GM19025 (cell line): Measurements from ENCODE around the gene ZNF99.
"Not testable (repeated sequence)": the region's sequence is repeated elsewhere in the genome, so short reads cannot be mapped to it uniquely, and the experiment has no call there.

Experiments
- ATAC-seq: cut with Tn5 transposase; IDR thresholded peaks from one replicate; pipeline ENCODE4 v1.9.1; 2021; ENCODE audit warnings: mild to moderate bottlenecking, low read depth, moderate library complexity; ENCODE audit not compliant: unreplicated experiment

The ZNF99 gene

GRCh38 chr19:22783651-22784410, at the start of gene ZNF99:
ZNF99 (minus strand) TSS chr19:22784151; CDS start chr19:22784016, 135 bp downstream.
- ATAC-seq = no peak

- no peak for ATAC-seq
Measured at GRCh38 chr19:22832031-22832762, 48.2 kb upstream of the ZNF99 start, which contains the start of gene ZNF723. ZNF723 (plus strand) TSS chr19:22832291; CDS start chr19:22832380, 89 bp downstream.

- ATAC-seq = no peak
Measured at GRCh38 chr19:22831211-22831610, 47.3 kb upstream of the ZNF99 start.

- ATAC-seq = no peak
Measured at GRCh38 chr19:22814124-22814523, 30.2 kb upstream of the ZNF99 start.

- ATAC-seq = no peak
Measured at GRCh38 chr19:22807061-22807835, 23.3 kb upstream of the ZNF99 start.

GRCh38 chr19:22806418-22806817, 22.5 kb upstream of the ZNF99 start:
- ATAC-seq = no peak

GRCh38 chr19:22797040-22797439, 13.1 kb upstream of the ZNF99 start:
- no peak for ATAC-seq

GRCh38 chr19:22792863-22793262, 8.9 kb upstream of the ZNF99 start:
- ATAC-seq = not testable (repeated sequence)

GRCh38 chr19:22735911-22736645, 47.9 kb downstream of the ZNF99 start:
- no peak for ATAC-seq

GRCh38 chr19:22733691-22734090, 50.3 kb downstream of the ZNF99 start:
- no peak for ATAC-seq

- not testable (repeated sequence) for ATAC-seq
Measured at GRCh38 chr19:22728214-22728613, 55.7 kb downstream of the ZNF99 start.

- ATAC-seq = not testable (repeated sequence)
Measured at GRCh38 chr19:22721533-22721932, 62.4 kb downstream of the ZNF99 start.

GRCh38 chr19:22708983-22709382, 75.0 kb downstream of the ZNF99 start:
- no peak for ATAC-seq

GRCh38 chr19:22703096-22703495, 80.9 kb downstream of the ZNF99 start:
- not testable (repeated sequence) for ATAC-seq

GRCh38 chr19:22702661-22703060, 81.3 kb downstream of the ZNF99 start:
- ATAC-seq = not testable (repeated sequence)
